GM18873 (cell line): ENCODE results near the gene ZNF335.

Experiments used
- ATAC-seq: cut with Tn5 transposase; IDR thresholded peaks from one replicate; pipeline ENCODE4 v1.9.1; 2021; ENCODE audit warnings: mild to moderate bottlenecking, moderate library complexity, moderate number of reproducible peaks; ENCODE audit not compliant: unreplicated experiment, low FRiP score

Gene ZNF335

GRCh38 chr20:45972500-45973183 is 639 bp upstream of the ZNF335 start:
- no peak for ATAC-seq

GRCh38 chr20:45971425-45971674 is 653 bp downstream of the ZNF335 start:
- ATAC-seq = no peak

GRCh38 chr20:45970646-45971424 is 1.2 kb downstream of the ZNF335 start:
- no peak for ATAC-seq

GRCh38 chr20:45969712-45970634 is 2.0 kb downstream of the ZNF335 start:
- no peak for ATAC-seq

- no peak for ATAC-seq
Observed at GRCh38 chr20:45968801-45969711, 2.9 kb downstream of the ZNF335 start.

GRCh38 chr20:45968081-45968671 is 3.8 kb downstream of the ZNF335 start:
- ATAC-seq = no peak

GRCh38 chr20:45967551-45968080 is 4.4 kb downstream of the ZNF335 start:
- no peak for ATAC-seq

- no peak for ATAC-seq
Observed at GRCh38 chr20:45965169-45966002, 6.6 kb downstream of the ZNF335 start.

GRCh38 chr20:45964006-45964400 is 8.0 kb downstream of the ZNF335 start:
- no peak for ATAC-seq

- no peak for ATAC-seq
Observed at GRCh38 chr20:45963059-45964005, 8.7 kb downstream of the ZNF335 start.

- ATAC-seq = no peak
Observed at GRCh38 chr20:45962031-45962755, 9.8 kb downstream of the ZNF335 start.

- no peak for ATAC-seq
Observed at GRCh38 chr20:45959956-45960630, 11.9 kb downstream of the ZNF335 start.

GRCh38 chr20:45959126-45959525 is 12.9 kb downstream of the ZNF335 start:
- ATAC-seq = no peak

GRCh38 chr20:45958593-45958992 is 13.4 kb downstream of the ZNF335 start:
- no peak for ATAC-seq

GRCh38 chr20:45957021-45957941 is 14.7 kb downstream of the ZNF335 start:
- ATAC-seq = no peak
